Right ventricle myocardium superior (tissue), 1 donor: ENCODE data around the gene SLC22A15. TPM values are rescaled to one million over a fixed set of nuclear protein-coding genes. Genes with fewer than 3 reads are reported as not detected.
"Not testable (repeated sequence)": the region's sequence is repeated elsewhere in the genome, so short reads cannot be mapped to it uniquely, and the experiment has no call there.

Experiments used
- ATAC-seq: fragments of 200-7000 bp; cut with Tn5 transposase; one replicate; pipeline ENCODE4 v1.9.1; 2020; ENCODE audit warnings: mild to moderate bottlenecking; ENCODE audit not compliant: poor library complexity
- DNase-seq: peaks from one replicate; pipeline ENCODE4 v3.0.0-alpha.2; 2020
- intact Hi-C: fragments of 100-400 bp; cut with DNase I; formaldehyde crosslinking; loops from one replicate; pipeline ENCODE4 v1.11.2; 2022
- total RNA-seq: library from RNA; stranded (reverse); fragmentation: NEBNext Ultra II Directional; extraction: Animal tissue kit (Norgen Biotek cat#: 25700); gene quantifications from one replicate; pipeline ENCODE4 v1.2.1, GENCODE V29; 2021
- donor health status: DM: no; HTN: yes; CAD: no; lungs with severe emphysema.

SLC22A15 gene
- total RNA-seq, 1 donor from 2014 or later, result 10.7 TPM

- ATAC-seq (no peak), DNase-seq (no peak)
- intact Hi-C loops, result loop anchor here (5.0 kb wide), 1 partner anchor 171 kb away; no protein-coding TSS in a partner anchor
These were observed 2.1 kb downstream of the SLC22A15 start for GRCh38 chr1:115978292-115978941.

DNA sequence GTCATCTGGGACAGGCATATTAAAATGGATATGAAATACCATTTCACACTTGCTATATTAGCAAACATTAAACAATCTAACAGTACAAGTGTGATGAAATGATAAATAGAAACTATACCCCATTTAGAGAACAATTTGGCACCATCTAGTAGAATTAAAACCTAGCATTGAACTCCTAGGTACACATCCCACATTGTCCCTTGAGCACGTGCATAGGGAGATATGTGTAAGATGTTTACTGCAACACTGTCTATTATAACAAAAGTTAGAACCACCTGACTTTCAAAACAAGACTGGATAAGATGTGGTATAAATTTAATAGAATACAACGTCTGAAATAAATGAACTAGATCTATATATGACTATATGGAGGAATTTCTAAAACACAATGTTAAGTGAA is 3.8 kb downstream of the SLC22A15 start:
- intact Hi-C loops, result no loop called here
- ATAC-seq (no peak), DNase-seq (no peak)

DNA sequence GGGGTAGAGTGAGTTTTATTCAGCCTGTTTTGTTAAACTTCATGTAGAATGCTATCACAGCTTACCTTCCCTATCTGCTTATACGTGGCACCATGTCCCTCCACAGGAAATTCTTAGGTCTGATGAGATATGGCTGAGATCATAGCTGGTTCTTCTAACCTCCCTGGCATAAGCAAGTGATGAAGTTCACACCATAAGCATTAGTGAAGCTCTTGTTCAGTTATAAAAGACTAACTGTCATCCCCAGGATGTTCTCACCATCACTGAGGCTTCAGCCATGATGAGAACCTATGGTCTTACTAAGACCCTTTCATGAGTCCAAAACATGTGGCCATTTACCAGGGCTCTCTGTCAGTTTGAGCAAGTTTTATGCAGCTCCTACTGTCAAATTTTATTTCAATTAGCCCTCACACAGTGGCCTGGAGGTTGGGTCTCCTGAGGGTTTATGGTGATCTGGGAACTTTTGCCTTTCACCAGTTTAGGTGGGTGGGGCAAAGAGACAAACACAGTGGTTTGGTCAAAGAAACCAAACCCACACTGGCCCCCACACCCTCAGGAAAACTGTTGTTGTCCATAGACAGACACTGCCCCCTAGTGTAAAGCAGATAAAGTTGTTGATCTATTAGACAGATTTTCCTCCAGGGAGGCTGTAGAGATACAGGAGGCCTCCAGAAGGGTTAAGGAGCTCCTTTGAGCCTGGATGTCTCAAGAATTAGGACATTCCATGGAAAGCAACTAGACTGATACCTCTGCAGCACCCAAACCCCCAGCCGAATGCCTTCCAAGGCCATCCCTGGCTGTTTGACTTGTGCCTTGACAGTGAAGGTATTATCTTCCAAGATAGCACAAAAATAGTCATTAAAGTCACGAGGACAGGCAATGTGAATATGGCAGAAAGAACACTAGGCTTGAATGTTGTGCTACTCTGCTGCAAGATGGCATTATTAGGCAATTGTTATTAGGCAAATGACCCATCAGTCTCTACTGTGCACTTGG is 5.0 kb downstream of the SLC22A15 start:
- no peak for ATAC-seq
- intact Hi-C loops, result no loop called here
- DNase-seq, result no peak

DNA sequence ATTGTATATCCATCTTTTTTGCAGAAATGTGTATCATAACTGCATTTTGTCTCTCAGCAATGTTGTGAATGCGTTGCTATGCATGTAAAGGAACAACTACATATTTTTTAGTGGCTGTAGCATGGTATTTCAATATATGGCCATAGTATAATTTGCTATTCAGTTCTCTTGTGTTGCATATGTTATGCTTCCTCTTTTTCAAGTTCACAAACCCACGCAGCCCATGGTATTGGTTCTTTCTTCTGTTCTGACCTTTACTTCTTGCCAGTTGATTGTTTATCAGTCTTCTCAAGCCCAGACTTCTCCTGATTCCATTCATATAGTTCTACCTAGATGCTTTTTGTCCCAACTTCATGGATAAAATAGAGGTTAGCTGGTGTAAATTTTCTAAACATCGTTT is 6.1 kb downstream of the SLC22A15 start:
- ATAC-seq (no peak), DNase-seq (no peak)
- intact Hi-C loops, result no loop called here

DNA sequence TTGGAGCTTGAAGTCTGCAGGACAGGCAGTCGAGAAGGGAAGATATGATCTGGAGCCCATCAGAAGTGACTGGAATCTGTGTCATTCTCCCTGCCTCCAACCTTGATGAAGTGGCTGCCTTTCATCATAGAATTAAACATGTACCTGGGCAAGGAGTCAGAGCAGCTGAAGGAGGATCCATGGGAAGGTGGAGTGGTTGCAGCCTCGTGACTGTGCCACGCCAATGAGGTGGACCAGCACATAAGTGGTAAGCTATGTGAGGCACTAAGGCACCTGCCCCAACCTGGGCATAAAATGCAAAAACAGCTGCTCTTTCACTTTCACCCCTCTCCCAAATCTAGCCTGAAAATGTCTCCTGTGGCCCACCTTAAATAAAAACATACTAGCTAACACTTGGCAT is 7.3 kb downstream of the SLC22A15 start:
- ATAC-seq, result no peak
- no peak for DNase-seq
- intact Hi-C loops, result no loop called here

- intact Hi-C loops, result no loop called here
- no peak for ATAC-seq
- DNase-seq, result no peak
These were observed 11.3 kb downstream of the SLC22A15 start for GRCh38 chr1:115987623-115988022.

DNA sequence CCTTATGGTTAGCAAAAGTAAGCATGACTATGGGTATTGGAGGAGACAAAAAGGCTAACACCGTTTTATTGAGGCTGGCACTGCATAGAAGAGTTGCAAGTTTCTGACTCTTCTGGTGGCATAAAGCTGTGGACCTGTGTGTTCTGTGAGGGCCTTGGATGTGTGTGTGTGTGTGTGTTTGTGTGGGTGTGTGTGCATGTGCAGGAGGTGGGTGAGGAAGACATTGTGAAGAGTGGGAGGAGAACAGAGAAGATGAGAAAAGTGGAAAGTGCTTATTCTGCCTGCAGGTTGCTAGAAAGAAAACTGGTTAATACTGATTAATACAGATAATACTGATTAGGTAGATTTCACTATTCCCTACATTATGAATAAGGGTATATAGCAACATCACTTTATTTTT is 12.6 kb downstream of the SLC22A15 start:
- DNase-seq (no peak), ATAC-seq (no peak)
- intact Hi-C loops, result no loop called here

DNA sequence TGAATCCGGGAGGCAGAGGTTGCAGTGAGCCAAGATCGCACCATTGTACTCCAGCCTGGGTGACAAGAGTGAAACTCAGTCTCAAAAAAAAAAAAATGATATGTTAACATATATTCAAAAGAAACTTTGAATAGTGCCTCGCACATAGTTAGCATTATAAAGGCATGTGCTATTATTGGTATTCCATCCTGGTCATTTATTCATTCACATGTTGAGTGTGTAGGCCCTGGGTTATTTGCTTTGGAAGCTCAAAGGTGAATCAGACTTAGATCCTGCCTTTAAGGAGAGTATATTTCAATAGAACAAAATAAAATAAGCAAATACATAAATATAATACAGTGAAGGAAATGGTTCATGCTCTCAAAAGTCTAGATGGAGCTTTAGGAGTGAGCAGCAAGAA is 13.4 kb downstream of the SLC22A15 start:
- intact Hi-C loops, result no loop called here
- DNase-seq (no peak), ATAC-seq (no peak)

DNA sequence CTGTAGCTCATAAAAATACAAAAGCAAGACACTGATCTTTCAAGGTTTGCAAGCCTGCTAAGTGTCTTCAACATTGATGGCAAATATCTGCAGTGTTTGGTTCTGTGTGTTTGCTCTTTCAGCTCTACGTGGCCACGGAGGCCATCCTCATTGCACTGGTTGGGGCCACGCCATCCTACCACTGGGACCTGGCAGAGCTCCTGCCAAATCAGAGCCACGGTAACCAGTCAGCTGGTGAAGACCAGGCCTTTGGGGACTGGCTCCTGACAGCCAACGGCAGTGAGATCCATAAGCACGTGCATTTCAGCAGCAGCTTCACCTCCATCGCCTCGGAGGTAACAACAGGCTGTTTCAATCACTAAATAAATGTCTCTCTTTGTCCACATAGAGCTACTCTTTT is 15.6 kb downstream of the SLC22A15 start:
- intact Hi-C loops, result no loop called here
- ATAC-seq (no peak), DNase-seq (no peak)

DNA sequence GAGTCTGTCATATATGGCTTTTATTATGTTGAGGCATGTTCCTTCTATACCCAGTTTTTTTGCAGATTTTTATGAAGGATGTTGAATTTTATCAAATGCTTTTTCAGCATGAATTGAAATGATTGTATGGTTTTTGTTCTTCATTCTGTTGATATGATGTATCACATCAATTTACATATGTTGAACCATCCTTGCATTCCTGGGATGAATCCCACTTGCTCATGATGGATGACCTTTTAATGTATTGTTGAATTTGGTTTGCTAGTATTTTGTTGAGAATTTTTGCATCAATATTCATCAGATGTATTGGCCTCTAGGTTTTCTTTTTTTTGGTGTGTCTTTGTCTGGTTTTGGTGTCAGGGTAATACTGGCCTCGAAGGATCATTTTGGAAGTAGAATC is 21.6 kb downstream of the SLC22A15 start:
- ATAC-seq, DNase-seq, intact Hi-C loops: not testable (repeated sequence)

DNA sequence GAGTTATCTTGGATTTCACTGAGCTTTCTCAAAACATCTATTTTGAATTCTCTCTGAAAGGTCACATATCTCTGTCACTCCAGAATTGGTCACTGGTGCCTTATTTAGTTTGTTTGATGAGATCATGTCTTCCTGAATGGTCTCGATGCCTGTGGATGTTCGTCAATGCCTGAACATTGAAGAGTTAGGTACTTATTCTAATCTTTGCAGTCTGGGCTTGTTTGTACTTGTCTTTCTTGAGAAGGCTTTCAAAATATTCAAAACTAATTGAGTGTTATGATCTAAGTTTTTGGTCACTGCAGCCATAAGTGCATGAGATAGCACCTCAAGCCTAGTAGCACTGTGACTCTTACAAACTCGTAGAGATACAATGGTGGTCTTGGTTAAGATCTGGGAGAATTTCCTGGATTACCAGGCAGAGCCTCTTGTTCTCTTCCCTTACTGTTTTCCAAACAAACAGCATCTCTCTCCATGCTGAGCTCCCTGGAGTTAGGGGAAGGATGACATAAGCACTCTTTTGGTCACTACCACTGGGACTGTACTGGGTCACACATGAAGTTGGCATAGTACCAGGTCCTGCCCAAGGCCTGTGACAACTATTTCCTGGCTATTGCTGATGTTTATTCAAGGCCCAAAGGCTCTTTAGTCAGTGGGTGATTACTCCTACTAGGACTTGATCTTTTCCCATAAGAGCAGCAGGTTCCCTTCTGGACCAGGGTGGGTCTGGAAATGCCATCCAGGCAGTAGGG is 25.6 kb downstream of the SLC22A15 start:
- DNase-seq, result no peak
- ATAC-seq, result peak; percentile 51
- intact Hi-C loops, result no loop called here

GRCh38 chr1:116002781-116003420 is 26.6 kb downstream of the SLC22A15 start:
- intact Hi-C loops, result no loop called here
- DNase-seq (no peak), ATAC-seq (no peak)

- DNase-seq (no peak), ATAC-seq (no peak)
- intact Hi-C loops, result no loop called here
These were observed 27.5 kb downstream of the SLC22A15 start for GRCh38 chr1:116003823-116004222.

DNA sequence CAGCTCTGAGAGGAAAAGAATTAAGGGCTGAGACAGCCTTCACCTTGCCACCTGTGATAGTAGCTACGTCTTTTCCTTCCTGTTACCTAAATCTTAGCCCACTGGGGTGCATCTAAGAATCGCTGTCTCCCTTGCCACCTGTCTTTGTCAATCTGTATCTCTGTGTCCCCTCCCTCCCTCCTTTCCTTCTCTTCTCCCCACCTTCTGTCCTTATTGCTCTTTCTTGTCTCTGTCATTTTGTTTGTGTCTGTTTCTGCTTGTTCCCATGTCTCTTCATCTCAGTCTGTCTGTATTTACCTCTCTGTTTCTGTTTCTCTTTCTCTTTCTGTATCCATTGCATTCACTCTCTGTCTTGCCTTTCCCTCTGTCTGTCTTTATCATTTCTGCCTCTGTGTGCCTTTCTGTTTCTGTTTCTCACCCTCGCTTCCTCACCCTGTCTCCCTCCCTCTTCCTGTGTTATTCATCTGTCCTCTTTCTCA is 30.2 kb downstream of the SLC22A15 start:
- ATAC-seq, result no peak
- intact Hi-C loops, result no loop called here
- DNase-seq, result no peak

GRCh38 chr1:116008656-116009390 is 32.5 kb downstream of the SLC22A15 start:
- ATAC-seq (peak; percentile 85), DNase-seq (no peak)
- intact Hi-C loops, result no loop called here

DNA sequence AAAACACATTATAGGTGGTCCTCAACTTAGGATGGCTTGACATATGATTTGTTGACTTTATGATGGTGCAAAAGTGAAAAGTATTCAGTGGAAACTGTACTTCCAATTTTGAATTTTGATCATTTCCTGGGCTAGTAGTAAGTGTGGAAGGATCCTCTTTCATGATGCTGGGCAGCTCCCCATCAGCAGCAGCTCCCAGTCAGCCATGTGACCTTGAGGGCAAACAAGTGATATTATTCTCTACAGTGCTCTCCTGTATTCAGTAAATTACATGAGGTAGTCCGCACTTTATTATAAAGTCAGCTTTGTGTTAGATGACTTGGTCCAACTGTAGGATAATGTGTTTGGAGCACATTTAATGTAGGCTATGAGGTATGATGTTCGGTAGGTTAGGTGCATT is 36.4 kb downstream of the SLC22A15 start:
- no peak for ATAC-seq
- no peak for DNase-seq
- intact Hi-C loops, result loop anchor here (10.0 kb wide), 1 partner anchor 208 kb away; no protein-coding TSS in a partner anchor

GRCh38 chr1:116015679-116016078 is 39.4 kb downstream of the SLC22A15 start:
- ATAC-seq (peak; percentile 55), DNase-seq (no peak)
- intact Hi-C loops, result loop anchor here (10.0 kb wide), 1 partner anchor 211 kb away; no protein-coding TSS in a partner anchor

DNA sequence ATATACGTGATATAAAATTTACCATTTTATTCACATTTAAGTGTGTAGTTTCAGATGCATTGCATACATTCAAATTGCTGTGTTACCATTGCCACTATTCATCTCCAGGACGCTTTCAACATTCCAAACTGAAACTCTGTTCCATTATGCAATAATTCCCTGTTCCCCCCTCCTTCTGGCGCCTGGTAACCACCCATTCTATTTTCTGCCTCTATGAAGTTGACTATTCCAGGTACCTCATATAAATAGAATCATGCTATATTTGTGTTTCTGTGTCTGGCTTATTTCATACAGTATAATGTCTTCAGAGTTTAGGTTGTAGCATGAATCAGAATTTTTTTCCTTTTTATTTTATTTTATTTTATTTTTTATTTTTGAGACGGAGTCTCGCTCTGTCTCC is 41.7 kb downstream of the SLC22A15 start:
- peak; percentile 82 for ATAC-seq
- intact Hi-C loops, result loop anchor here (10.0 kb wide), 1 partner anchor 213 kb away; no protein-coding TSS in a partner anchor
- DNase-seq, result no peak
